ENCODE results near the gene ELSPBP1.

Gene ELSPBP1

GRCh38 chr19:48043675-48044258 is 49.3 kb downstream of the ELSPBP1 start, which contains the start of gene CABP5:
CABP5 (minus strand) TSS chr19:48044079; CDS start chr19:48043922, 157 bp downstream.
- H3K9ac ChIP-seq (ENCODE audit: low read length) = no peak within 1 kb of the TSS
- no peak within 1 kb of the TSS for H3K4me2 ChIP-seq (ENCODE audit: low read depth, low read length)
- no peaks in the 10 kb centered on the region for H3K36me3 ChIP-seq (replicated peaks; ENCODE audit: insufficient read depth, low read length)
- H3K9me3 ChIP-seq (replicated peaks; ENCODE audit: insufficient read depth, low read length) = no peaks in the 10 kb centered on the region
- no peak for DNase-seq
- no peak for TF ChIP-seq CTCF (IDR thresholded peaks at IDR 0.05; ENCODE audit: low read length)
- TF ChIP-seq EZH2phosphoT487 (IDR thresholded peaks at IDR 0.05; ENCODE audit: low read length) = no peak
- no peak for TF ChIP-seq EZH2 (optimal IDR thresholded peaks at IDR 0.05; ENCODE audit: low read depth, low read length)
- no peak within 1 kb of the TSS for H3K4me3 ChIP-seq (ENCODE audit: low read length)
- H3K79me2 ChIP-seq (ENCODE audit: low read length) = no peaks in the 10 kb centered on the region
- H3K27ac ChIP-seq (ENCODE audit: low read length) = no peak within 1 kb of the TSS
- no peak within 1 kb of the TSS for H2AFZ ChIP-seq (ENCODE audit: low read length)
- no peaks in the 10 kb centered on the region; the same call in 1 of the 2 replicates for H4K20me1 ChIP-seq (ENCODE audit: insufficient read depth, low read length)
- no peaks in the 10 kb centered on the region for H3K4me1 ChIP-seq (ENCODE audit: low read length)
- peaks cover 76% of the 10 kb centered on the region for H3K27me3 ChIP-seq (replicated peaks; ENCODE audit: insufficient read depth, low read length)
- H3K9me2 ChIP-seq (replicated peaks; ENCODE audit: insufficient read depth, low read length) = no peaks in the 10 kb centered on the region
- H3F3A ChIP-seq (ENCODE audit: insufficient read depth, low read length) = no peaks in the 10 kb centered on the region

- no peaks in the 10 kb centered on the region for H3K36me3 ChIP-seq (replicated peaks; ENCODE audit: insufficient read depth, low read length)
- no peak overlapping the region for H3K27ac ChIP-seq (ENCODE audit: low read length)
- no peak overlapping the region for H2AFZ ChIP-seq (ENCODE audit: low read length)
- peaks cover 74% of the 10 kb centered on the region for H3K27me3 ChIP-seq (replicated peaks; ENCODE audit: insufficient read depth, low read length)
- no peak overlapping the region for H3K4me3 ChIP-seq (ENCODE audit: low read length)
- no peak for TF ChIP-seq EZH2phosphoT487 (IDR thresholded peaks at IDR 0.05; ENCODE audit: low read length)
- TF ChIP-seq CTCF (IDR thresholded peaks at IDR 0.05; ENCODE audit: low read length) = no peak
- no peak for TF ChIP-seq EZH2 (optimal IDR thresholded peaks at IDR 0.05; ENCODE audit: low read depth, low read length)
- H3K9ac ChIP-seq (ENCODE audit: low read length) = no peak overlapping the region
- no peak for DNase-seq
- H3K4me2 ChIP-seq (ENCODE audit: low read depth, low read length) = no peak overlapping the region
- H3K9me3 ChIP-seq (replicated peaks; ENCODE audit: insufficient read depth, low read length) = no peaks in the 10 kb centered on the region
- no peaks in the 10 kb centered on the region for H3K9me2 ChIP-seq (replicated peaks; ENCODE audit: insufficient read depth, low read length)
- H3K4me1 ChIP-seq (ENCODE audit: low read length) = no peaks in the 10 kb centered on the region
- no peaks in the 10 kb centered on the region for H3K79me2 ChIP-seq (ENCODE audit: low read length)
- no peaks in the 10 kb centered on the region for H3F3A ChIP-seq (ENCODE audit: insufficient read depth, low read length)
- H4K20me1 ChIP-seq (ENCODE audit: insufficient read depth, low read length) = no peaks in the 10 kb centered on the region; the same call in 1 of the 2 replicates
These were observed 50.1 kb downstream of the ELSPBP1 start for GRCh38 chr19:48044561-48044960.

- no peaks in the 10 kb centered on the region for H3K79me2 ChIP-seq (ENCODE audit: low read length)
- H3K4me2 ChIP-seq (ENCODE audit: low read depth, low read length) = no peak overlapping the region
- no peak for DNase-seq
- peaks cover 23% of the 10 kb centered on the region for H3K27me3 ChIP-seq (replicated peaks; ENCODE audit: insufficient read depth, low read length)
- no peaks in the 10 kb centered on the region for H3K36me3 ChIP-seq (replicated peaks; ENCODE audit: insufficient read depth, low read length)
- TF ChIP-seq CTCF (IDR thresholded peaks at IDR 0.05; ENCODE audit: low read length) (no peak), EZH2phosphoT487 (IDR thresholded peaks at IDR 0.05; ENCODE audit: low read length) (no peak), EZH2 (optimal IDR thresholded peaks at IDR 0.05; ENCODE audit: low read depth, low read length) (no peak)
- H3K9me3 ChIP-seq (replicated peaks; ENCODE audit: insufficient read depth, low read length) = no peaks in the 10 kb centered on the region
- no peak overlapping the region for H3K4me3 ChIP-seq (ENCODE audit: low read length)
- H3K9me2 ChIP-seq (replicated peaks; ENCODE audit: insufficient read depth, low read length) = no peaks in the 10 kb centered on the region
- H2AFZ ChIP-seq (ENCODE audit: low read length) = no peak overlapping the region
- H3K4me1 ChIP-seq (ENCODE audit: low read length) = no peaks in the 10 kb centered on the region
- no peak overlapping the region for H3K9ac ChIP-seq (ENCODE audit: low read length)
- H4K20me1 ChIP-seq (ENCODE audit: insufficient read depth, low read length) = no peaks in the 10 kb centered on the region
- no peaks in the 10 kb centered on the region for H3F3A ChIP-seq (ENCODE audit: insufficient read depth, low read length)
- H3K27ac ChIP-seq (ENCODE audit: low read length) = no peak overlapping the region
These were observed 57.1 kb downstream of the ELSPBP1 start for GRCh38 chr19:48051335-48052033.

Measured in MM.1S (cell line).